GM18868 (cell line): ENCODE measurements around the gene PLAC8L1.

Experiments used
- ATAC-seq: cut with Tn5 transposase; IDR thresholded peaks from one replicate; pipeline ENCODE4 v1.9.1; 2021; ENCODE audit warnings: mild to moderate bottlenecking, moderate library complexity; ENCODE audit not compliant: unreplicated experiment

PLAC8L1 gene

DNA sequence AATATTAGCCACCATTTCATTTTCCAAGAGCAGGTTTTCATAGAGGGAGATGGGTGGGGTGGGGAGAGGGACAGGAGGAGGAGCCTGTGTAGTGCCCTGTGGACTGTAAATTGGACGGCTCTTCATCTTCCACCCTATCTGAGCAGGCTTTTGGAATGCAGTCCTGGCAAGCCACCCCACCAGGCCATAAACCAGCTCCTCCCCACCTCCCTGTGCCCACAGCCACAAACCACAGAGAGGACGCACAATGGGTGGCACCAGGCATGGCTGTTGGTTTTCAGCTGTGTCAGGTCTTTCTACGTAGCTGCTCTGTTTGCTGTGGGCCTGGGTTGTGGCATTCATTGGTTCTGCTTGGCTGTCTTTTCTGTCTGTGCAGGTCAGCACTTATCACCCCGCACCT is 58.0 kb downstream of the PLAC8L1 start:
- no peak for ATAC-seq

DNA sequence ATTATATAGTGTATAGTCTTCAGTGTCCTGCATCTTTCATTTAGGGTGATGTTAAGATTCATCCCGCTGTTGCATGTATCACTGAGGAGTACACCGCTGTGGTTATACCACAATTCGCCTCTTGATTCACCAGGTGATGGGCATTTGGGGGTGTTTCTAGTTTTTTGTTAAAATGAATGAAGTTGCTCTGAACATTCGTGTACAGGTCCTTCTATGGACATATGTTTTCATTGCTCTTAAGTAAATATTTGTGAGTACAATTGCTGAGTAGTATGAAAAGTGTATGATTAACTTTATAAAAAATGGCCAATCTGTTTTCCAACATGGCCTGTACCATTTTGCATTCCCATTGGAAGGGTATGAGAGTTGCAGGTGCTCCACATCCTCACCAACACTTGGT is 61.7 kb downstream of the PLAC8L1 start:
- ATAC-seq: no peak

DNA sequence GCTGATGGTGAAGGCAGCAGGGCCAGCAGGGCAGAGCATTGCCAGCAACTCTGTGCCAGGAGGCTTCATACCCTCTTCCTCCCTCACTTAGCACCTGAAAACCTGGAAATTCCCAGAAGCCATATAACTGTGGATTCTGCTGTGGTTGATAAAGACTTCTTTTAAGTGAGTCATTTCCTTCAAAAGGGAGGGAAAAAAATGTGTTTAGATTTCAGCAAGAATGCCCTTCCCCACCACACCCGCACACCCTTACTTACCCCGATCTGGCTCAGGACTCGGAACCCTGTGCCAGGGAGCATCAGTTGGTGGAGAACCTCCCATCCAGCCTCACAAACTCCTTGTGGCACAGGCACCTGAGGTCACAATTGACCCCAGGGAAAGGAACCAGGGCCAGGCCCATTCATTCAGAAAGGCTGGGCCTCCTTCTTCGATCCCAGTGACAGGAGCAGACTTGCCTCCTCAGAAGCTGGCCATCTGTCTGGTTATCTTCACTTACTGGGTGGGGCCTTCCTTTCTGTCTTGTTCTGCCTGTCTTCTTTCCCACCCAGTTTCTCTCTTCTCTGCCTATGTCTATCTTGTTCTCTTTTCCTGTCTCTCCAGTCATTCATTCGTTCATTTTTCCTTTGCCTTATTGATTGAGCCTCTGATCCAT is 62.6 kb downstream of the PLAC8L1 start:
- ATAC-seq: no peak

DNA sequence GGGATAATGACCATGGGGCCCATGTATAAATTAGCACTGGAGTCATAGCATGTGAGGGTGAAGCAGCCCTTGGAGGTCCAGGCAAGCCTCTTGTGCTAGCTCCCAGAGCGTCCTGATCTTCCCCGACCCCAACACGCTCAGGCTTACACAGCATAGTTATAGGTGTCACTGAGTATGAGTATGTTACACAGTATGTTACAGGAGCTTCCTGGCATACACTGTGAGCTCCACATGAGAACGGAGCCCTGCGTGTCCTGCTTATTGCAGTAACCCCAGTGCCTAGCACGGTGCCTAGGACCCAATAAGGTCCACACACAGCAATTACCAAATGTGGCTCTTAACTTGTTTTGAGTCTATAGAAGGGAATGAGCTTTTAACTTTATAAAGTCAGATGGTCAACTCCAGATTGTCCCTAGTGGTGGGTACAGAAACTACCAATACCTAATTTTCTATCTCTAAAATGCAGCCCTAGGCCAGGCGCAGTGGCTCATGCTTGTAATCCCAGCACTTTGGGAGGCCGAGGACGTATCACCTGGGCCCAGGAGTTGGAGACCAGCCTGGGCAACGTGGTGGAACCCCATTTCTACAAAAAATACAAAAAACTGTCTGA is 64.1 kb downstream of the PLAC8L1 start:
- ATAC-seq: peak; percentile 86

DNA sequence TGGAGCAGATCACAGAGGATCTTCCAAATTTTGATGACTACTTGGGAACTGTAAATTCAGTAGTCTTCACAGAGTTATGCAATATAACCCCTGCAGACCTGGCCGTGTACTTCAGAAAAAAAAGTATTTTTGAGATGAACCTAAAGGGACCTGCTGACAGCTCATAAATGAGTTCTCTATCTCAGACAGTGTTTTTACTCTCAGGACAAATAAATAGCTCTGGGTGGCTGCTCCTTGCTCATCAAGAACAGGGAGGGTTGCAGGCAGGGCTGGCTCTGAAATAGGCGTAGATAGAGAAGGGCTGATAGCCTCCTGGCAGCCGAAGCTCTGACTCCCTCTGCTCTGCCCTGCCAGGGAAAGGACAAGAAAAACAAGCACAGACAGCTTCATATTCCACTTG is 64.8 kb downstream of the PLAC8L1 start:
- ATAC-seq: no peak

DNA sequence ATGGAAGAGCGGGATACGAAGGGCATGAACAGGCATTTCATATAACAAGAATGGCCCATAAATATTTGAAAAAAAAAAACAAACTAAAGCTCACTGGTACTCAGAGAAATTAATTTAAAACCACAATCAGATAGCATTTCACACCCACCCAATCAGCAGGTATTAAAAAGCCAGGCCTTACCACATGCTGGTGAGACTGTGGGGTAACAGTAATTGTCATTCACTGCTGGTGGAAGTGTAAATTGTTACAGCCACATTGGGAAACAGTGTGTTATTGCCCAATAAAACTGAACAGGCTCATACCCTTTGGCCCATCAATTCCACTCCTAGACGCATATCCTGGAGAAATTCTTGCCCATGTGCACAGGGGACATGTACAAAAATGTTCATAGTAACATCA is 66.0 kb downstream of the PLAC8L1 start:
- no peak for ATAC-seq

DNA sequence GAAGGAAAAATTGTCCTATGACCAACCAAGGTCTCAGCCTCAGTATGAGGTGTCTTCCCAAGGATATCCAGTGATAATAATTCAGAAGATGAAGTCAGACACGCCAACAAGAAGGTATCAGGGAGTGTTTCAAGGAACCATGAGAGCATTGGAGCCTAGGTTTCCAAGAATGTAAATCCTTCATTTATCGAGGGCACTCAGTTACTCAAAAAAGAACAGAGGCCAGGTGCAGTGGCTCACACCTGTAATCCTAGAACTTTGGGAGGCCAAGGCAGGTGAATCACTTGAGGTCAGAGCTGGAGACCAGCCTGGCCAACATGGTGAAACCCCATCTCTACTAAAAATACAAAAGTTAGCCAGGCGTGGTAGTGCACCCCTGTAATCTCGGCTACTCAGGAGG is 70.8 kb downstream of the PLAC8L1 start:
- no peak for ATAC-seq
